Measurements from ENCODE around the gene TCF7L2.

The TCF7L2 gene

GRCh38 chr10:113179265-113179664, 229.2 kb downstream of the TCF7L2 start:
- Histone ChIP-seq H3K4me3 (replicated peaks; ENCODE audit: low read depth, low read length) (no peak overlapping the region), H3K36me3 (ENCODE audit: control insufficient read depth, insufficient read depth, low read length) (no peaks in the 10 kb centered on the region), H3K27me3 (replicated peaks; ENCODE audit: control insufficient read depth, insufficient read depth, low read length) (no peaks in the 10 kb centered on the region; the same call in 1 of the 2 replicates)
- TF ChIP-seq CTCF (IDR thresholded peaks at IDR 0.05; ENCODE audit: insufficient read depth, low read length, poor library complexity, severe bottlenecking) = no peak
- DNase-seq (ENCODE audit: extremely low read depth, insufficient read length) = no peak

GRCh38 chr10:113179966-113180365, 229.9 kb downstream of the TCF7L2 start:
- no peak overlapping the region for H3K4me3 ChIP-seq (replicated peaks; ENCODE audit: low read depth, low read length)
- no peaks in the 10 kb centered on the region; the same call in 1 of the 2 replicates for H3K27me3 ChIP-seq (replicated peaks; ENCODE audit: control insufficient read depth, insufficient read depth, low read length)
- no peaks in the 10 kb centered on the region for H3K36me3 ChIP-seq (ENCODE audit: control insufficient read depth, insufficient read depth, low read length)
- TF ChIP-seq CTCF (IDR thresholded peaks at IDR 0.05; ENCODE audit: insufficient read depth, low read length, poor library complexity, severe bottlenecking) = no peak
- no peak for DNase-seq (ENCODE audit: extremely low read depth, insufficient read length)

GRCh38 chr10:113180401-113181154, 230.5 kb downstream of the TCF7L2 start:
- no peak for DNase-seq (ENCODE audit: extremely low read depth, insufficient read length)
- TF ChIP-seq CTCF (IDR thresholded peaks at IDR 0.05; ENCODE audit: insufficient read depth, low read length, poor library complexity, severe bottlenecking) = no peak
- H3K27me3 ChIP-seq (replicated peaks; ENCODE audit: control insufficient read depth, insufficient read depth, low read length) = no peaks in the 10 kb centered on the region; the same call in 1 of the 2 replicates
- no peak overlapping the region for H3K4me3 ChIP-seq (replicated peaks; ENCODE audit: low read depth, low read length)
- no peaks in the 10 kb centered on the region for H3K36me3 ChIP-seq (ENCODE audit: control insufficient read depth, insufficient read depth, low read length)

GRCh38 chr10:113182154-113182553, 232.1 kb downstream of the TCF7L2 start:
- H3K27me3 ChIP-seq (replicated peaks; ENCODE audit: control insufficient read depth, insufficient read depth, low read length) = no peaks in the 10 kb centered on the region; the same call in 1 of the 2 replicates
- DNase-seq (ENCODE audit: extremely low read depth, insufficient read length) = no peak
- H3K36me3 ChIP-seq (ENCODE audit: control insufficient read depth, insufficient read depth, low read length) = no peaks in the 10 kb centered on the region
- TF ChIP-seq CTCF (IDR thresholded peaks at IDR 0.05; ENCODE audit: insufficient read depth, low read length, poor library complexity, severe bottlenecking) = no peak
- no peak overlapping the region for H3K4me3 ChIP-seq (replicated peaks; ENCODE audit: low read depth, low read length)

GRCh38 chr10:113183573-113183972, 233.5 kb downstream of the TCF7L2 start:
- Histone ChIP-seq H3K36me3 (ENCODE audit: control insufficient read depth, insufficient read depth, low read length) (no peaks in the 10 kb centered on the region), H3K4me3 (replicated peaks; ENCODE audit: low read depth, low read length) (no peak overlapping the region), H3K27me3 (replicated peaks; ENCODE audit: control insufficient read depth, insufficient read depth, low read length) (no peaks in the 10 kb centered on the region; the same call in 1 of the 2 replicates)
- no peak for DNase-seq (ENCODE audit: extremely low read depth, insufficient read length)
- TF ChIP-seq CTCF (IDR thresholded peaks at IDR 0.05; ENCODE audit: insufficient read depth, low read length, poor library complexity, severe bottlenecking) = no peak
